AG09319 (cell line): ENCODE measurements around the gene SMPD3.

Experiments
- DNase-seq: peaks from one replicate; pipeline ENCODE4 v3.0.0-alpha.2; 2010; ENCODE audit warnings: low read depth; ENCODE audit errors: extremely low read depth
- TF ChIP-seq, protein P1 (sequence below): IDR thresholded peaks from 2 replicates; pipeline ENCODE4 v1.5.1; 2011; ENCODE audit warnings: low read depth, mild to moderate bottlenecking, inconsistent platforms, low read length, moderate library complexity

SMPD3 gene

GRCh38 chr16:68344252-68344651, 104.1 kb downstream of the SMPD3 start:
- no peak for DNase-seq
- TF ChIP-seq, protein P1, sequence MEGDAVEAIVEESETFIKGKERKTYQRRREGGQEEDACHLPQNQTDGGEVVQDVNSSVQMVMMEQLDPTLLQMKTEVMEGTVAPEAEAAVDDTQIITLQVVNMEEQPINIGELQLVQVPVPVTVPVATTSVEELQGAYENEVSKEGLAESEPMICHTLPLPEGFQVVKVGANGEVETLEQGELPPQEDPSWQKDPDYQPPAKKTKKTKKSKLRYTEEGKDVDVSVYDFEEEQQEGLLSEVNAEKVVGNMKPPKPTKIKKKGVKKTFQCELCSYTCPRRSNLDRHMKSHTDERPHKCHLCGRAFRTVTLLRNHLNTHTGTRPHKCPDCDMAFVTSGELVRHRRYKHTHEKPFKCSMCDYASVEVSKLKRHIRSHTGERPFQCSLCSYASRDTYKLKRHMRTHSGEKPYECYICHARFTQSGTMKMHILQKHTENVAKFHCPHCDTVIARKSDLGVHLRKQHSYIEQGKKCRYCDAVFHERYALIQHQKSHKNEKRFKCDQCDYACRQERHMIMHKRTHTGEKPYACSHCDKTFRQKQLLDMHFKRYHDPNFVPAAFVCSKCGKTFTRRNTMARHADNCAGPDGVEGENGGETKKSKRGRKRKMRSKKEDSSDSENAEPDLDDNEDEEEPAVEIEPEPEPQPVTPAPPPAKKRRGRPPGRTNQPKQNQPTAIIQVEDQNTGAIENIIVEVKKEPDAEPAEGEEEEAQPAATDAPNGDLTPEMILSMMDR, result no peak

- TF ChIP-seq, protein P1, result no peak
- DNase-seq, result no peak
Measured at GRCh38 chr16:68343137-68343536, 105.2 kb downstream of the SMPD3 start.

GRCh38 chr16:68342620-68343019, 105.7 kb downstream of the SMPD3 start:
- no peak for DNase-seq
- TF ChIP-seq, protein P1, result no peak

GRCh38 chr16:68339214-68339613, 109.1 kb downstream of the SMPD3 start:
- TF ChIP-seq, protein P1, result no peak
- no peak for DNase-seq

GRCh38 chr16:68338326-68339119, 109.8 kb downstream of the SMPD3 start:
- TF ChIP-seq, protein P1, result no peak
- DNase-seq, result no peak

DNA sequence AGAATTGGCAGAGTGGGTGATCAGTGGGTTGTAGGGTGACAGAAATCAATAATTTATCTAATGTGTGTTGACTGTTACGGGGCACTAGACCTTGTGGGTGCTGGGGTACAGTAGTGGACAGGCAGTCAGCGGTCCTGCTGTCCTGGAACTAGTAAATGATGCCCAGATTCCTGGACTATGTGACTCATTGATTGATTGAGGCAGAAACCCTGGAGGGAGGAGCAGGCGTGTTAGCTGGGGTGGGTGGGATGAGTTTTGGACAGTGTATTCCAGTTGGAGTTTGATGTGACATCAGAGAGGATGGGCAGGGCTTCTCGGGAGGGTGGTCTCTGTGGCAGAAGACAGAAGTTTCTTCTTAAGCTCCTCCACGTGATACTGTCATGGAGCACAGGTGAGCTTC, 113.1 kb downstream of the SMPD3 start:
- TF ChIP-seq, protein P1, result no peak
- no peak for DNase-seq

DNA sequence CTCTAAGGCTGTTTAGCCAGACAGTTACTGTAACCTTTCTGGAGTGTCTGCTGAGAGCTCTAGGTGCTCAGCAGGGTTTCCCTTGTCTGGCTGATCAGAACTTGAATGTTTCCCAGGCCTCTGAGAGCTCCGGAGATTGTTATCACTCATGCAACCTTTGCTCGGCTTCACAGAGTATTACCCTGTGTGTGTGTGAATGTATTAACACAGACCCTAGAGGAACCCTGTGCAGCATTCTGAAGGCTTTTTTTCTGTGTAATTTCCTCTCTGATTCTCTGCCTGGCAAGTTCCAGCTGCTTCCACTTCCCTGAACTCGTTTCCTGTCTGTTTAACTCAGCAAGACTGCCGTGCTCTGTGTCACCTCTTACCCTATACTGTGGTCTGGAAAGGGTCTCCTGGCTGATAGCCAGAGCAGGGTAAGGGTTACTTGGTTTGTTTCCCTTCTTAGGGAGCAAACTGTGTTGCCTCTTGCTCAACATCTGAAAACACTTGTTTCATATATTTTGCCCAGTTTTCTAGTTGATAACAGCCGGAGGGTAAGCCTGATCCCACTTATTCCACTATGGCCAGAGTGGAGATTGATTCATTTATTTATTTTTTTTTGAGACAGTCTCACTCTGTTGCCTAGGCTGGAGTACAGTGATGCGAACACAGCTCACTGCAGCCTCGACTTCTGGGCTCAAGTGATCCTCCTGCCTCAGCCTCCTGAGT, 115.7 kb downstream of the SMPD3 start:
- TF ChIP-seq, protein P1, result no peak
- no peak for DNase-seq
